ENCODE measurements around the gene OBSL1. TPM values are rescaled to one million over a fixed set of nuclear protein-coding genes. Genes with fewer than 3 reads are reported as not detected.

OBSL1 gene
- total and polyA plus RNA-seq, 7 donors: 10.3 to 134 (median 38.7) TPM

GRCh38 chr2:219513787-219514186, 57.6 kb downstream of the OBSL1 start:
- TF ChIP-seq CTCF (IDR thresholded peaks at IDR 0.05): no peak
- peaks cover 7% of the 10 kb centered on the region for H3K4me1 ChIP-seq
- no peak for DNase-seq
- no peak for ATAC-seq
- H3K27me3 ChIP-seq (ENCODE audit: insufficient read depth in 3 of 3, low read length in 2 of 3): peaks cover 0 to 50% (median 23%) of the 10 kb centered on the region in 3 donors
- H3K36me3 ChIP-seq (ENCODE audit: insufficient read depth in 1 of 2, low read depth in 1 of 2): no peaks in the 10 kb centered on the region
- H3K4me3 ChIP-seq: no peak overlapping the region
- intact Hi-C loops (cut with DNase I): no loop called here
- no peaks in the 10 kb centered on the region for H3K9me3 ChIP-seq
- WGBS, 3 donors: 26 to 37% (median 26%) methylated on average over 4 of the region's 4 CpGs
- H3K27ac ChIP-seq: no peak overlapping the region

- Histone ChIP-seq H3K4me3 (no peak overlapping the region), H3K9me3 (no peaks in the 10 kb centered on the region), H3K36me3 (ENCODE audit: insufficient read depth in 1 of 2, low read depth in 1 of 2) (no peaks in the 10 kb centered on the region), H3K4me1 (peaks cover 7% of the 10 kb centered on the region), H3K27ac (no peak overlapping the region), H3K27me3 (ENCODE audit: insufficient read depth in 3 of 3, low read length in 2 of 3) (peaks cover 0 to 50% (median 23%) of the 10 kb centered on the region in 3 donors)
- 33 to 50% (median 37%) methylated on average over 13 to 16 of the region's 16 CpGs for WGBS, 3 donors
- DNase-seq (no peak), ATAC-seq (no peak)
- intact Hi-C loops (cut with DNase I): no loop called here
- no peak for TF ChIP-seq CTCF (IDR thresholded peaks at IDR 0.05)
These were observed 58.7 kb downstream of the OBSL1 start for GRCh38 chr2:219512524-219513216.

- Histone ChIP-seq H3K27me3 (ENCODE audit: insufficient read depth in 3 of 3, low read length in 2 of 3) (peaks cover 0 to 50% (median 23%) of the 10 kb centered on the region in 3 donors), H3K36me3 (ENCODE audit: insufficient read depth in 1 of 2, low read depth in 1 of 2) (peaks cover 0 to under 1% of the 10 kb centered on the region in 2 donors)
- intact Hi-C loops (cut with DNase I): no loop called here
These were observed 59.6 kb downstream of the OBSL1 start for GRCh38 chr2:219511547-219512325.

GRCh38 chr2:219510512-219511135, 60.7 kb downstream of the OBSL1 start:
- H3K4me1 ChIP-seq: peaks cover 7% of the 10 kb centered on the region
- no peak for ATAC-seq

More at GRCh38 chr2:219511547-219512325, 59.6 kb downstream of the OBSL1 start:
- ATAC-seq (no peak), DNase-seq (no peak)
- no peak overlapping the region for H3K4me3 ChIP-seq
- no peaks in the 10 kb centered on the region for H3K9me3 ChIP-seq
- no peak overlapping the region for H3K27ac ChIP-seq
- H3K4me1 ChIP-seq: peaks cover 7% of the 10 kb centered on the region
- WGBS, 3 donors: 36 to 44% (median 37%) methylated on average over 14 to 15 of the region's 15 CpGs
- TF ChIP-seq CTCF (IDR thresholded peaks at IDR 0.05): no peak

More at GRCh38 chr2:219510512-219511135, 60.7 kb downstream of the OBSL1 start:
- Histone ChIP-seq H3K27ac (no peak overlapping the region), H3K4me3 (no peak overlapping the region), H3K36me3 (ENCODE audit: insufficient read depth in 1 of 2, low read depth in 1 of 2) (peaks cover 0 to 10% of the 10 kb centered on the region in 2 donors), H3K9me3 (no peaks in the 10 kb centered on the region), H3K27me3 (ENCODE audit: insufficient read depth in 3 of 3, low read length in 2 of 3) (peaks cover 0 to 45% (median 23%) of the 10 kb centered on the region in 3 donors)
- no peak for TF ChIP-seq CTCF (IDR thresholded peaks at IDR 0.05)
- intact Hi-C loops (cut with DNase I): no loop called here
- no peak for DNase-seq
- 41 to 57% (median 50%) methylated on average over 16 to 22 of the region's 22 CpGs for WGBS, 3 donors

All from psoas muscle (tissue), 8 donors.